Fibroblast of lung (primary cell): ENCODE results near the gene PRICKLE1. TPM values are rescaled to one million over a fixed set of nuclear protein-coding genes. Genes with fewer than 3 reads are reported as not detected.

Source experiments
- DNase-seq, 2 donors: peaks; one replicate each; pipeline versions ENCODE4 v3.0.0 to v3.0.0-alpha.2; 2010; ENCODE audit warnings: low read depth in 2 of 2
- H2AFZ ChIP-seq: 2 replicates; pipeline ENCODE4 v1.5.1; 2012; ENCODE audit warnings: low read length, control low read depth, inconsistent platforms
- H3K27ac ChIP-seq: 2 replicates; pipeline ENCODE4 v1.5.1; 2011; ENCODE audit warnings: low read length, control low read depth; ENCODE audit not compliant: insufficient read depth
- H3K27me3 ChIP-seq: 2 replicates; pipeline ENCODE4 v1.5.1; 2011; ENCODE audit warnings: mild to moderate bottlenecking, low read length; ENCODE audit not compliant: control insufficient read depth, insufficient read depth
- H3K36me3 ChIP-seq: 2 replicates; pipeline ENCODE4 v1.5.1; 2011; ENCODE audit warnings: low read length; ENCODE audit not compliant: control insufficient read depth, insufficient read depth
- H3K4me1 ChIP-seq: 2 replicates; pipeline ENCODE4 v1.5.1; 2011; ENCODE audit warnings: low read length; ENCODE audit not compliant: control insufficient read depth, insufficient read depth; ENCODE audit errors: extremely low read depth
- H3K4me2 ChIP-seq: 2 replicates; pipeline ENCODE4 v1.5.1; 2011; ENCODE audit warnings: low read length, control low read depth; ENCODE audit not compliant: insufficient read depth; ENCODE audit errors: extremely low read depth
- H3K4me3 ChIP-seq, 4 experiments: fragments of 200-600 bp in 1 of 4; sonication (generic) in 1 of 4; replicated peaks in 1 of 4; 2 replicates each; pipeline ENCODE4 v1.5.1; 2011 to 2016; ENCODE audit warnings: low read length in 4 of 4, low read depth in 3 of 4, mild to moderate bottlenecking in 3 of 4, control low read depth in 2 of 4, inconsistent platforms in 1 of 4, mixed read lengths in 1 of 4; ENCODE audit not compliant: insufficient read depth in 1 of 4; ENCODE audit errors: control extremely low read depth in 1 of 4
- H3K79me2 ChIP-seq: 2 replicates; pipeline ENCODE4 v1.5.1; 2012; ENCODE audit warnings: mild to moderate bottlenecking, low read length, inconsistent platforms; ENCODE audit not compliant: control insufficient read depth, insufficient read depth
- H3K9ac ChIP-seq: 2 replicates; pipeline ENCODE4 v1.5.1; 2011; ENCODE audit warnings: mild to moderate bottlenecking, low read length, control low read depth; ENCODE audit not compliant: insufficient read depth
- H3K9me3 ChIP-seq: 2 replicates; pipeline ENCODE4 v1.5.1; 2012; ENCODE audit warnings: low read depth, low read length; ENCODE audit not compliant: control insufficient read depth, insufficient read depth
- H4K20me1 ChIP-seq: 2 replicates; pipeline ENCODE4 v1.5.1; 2011; ENCODE audit warnings: low read length; ENCODE audit not compliant: control insufficient read depth, insufficient read depth; ENCODE audit errors: extremely low read depth
- EZH2 ChIP-seq: IDR thresholded peaks from 2 replicates; pipeline ENCODE4 v1.5.1; 2012; ENCODE audit warnings: low read length, control low read depth, mild to moderate bottlenecking; ENCODE audit errors: missing control alignments
- polyA plus RNA-seq, 2 donors: library from polyadenylated mRNA; depleted of rRNA in 1 of 2; stranded (reverse) in 1 of 2; unstranded in 1 of 2; fragments of >200 nt; gene quantifications; 2 replicates each; pipeline ENCODE4 v1.2.1, GENCODE V29; 2011 to 2012; ENCODE audit warnings: missing spikeins in 1 of 2
- total RNA-seq: library from RNA; depleted of rRNA; stranded (reverse); fragments of >200 nt; gene quantifications from 2 replicates; pipeline ENCODE4 v1.2.1, GENCODE V29; 2014
- TF ChIP-seq, protein P1 (sequence below), 2 donors: IDR thresholded peaks in 1 of 2; conservative IDR thresholded peaks in 1 of 2; 1 replicate in 1 of 2; 2 replicates in 1 of 2; pipeline ENCODE4 v1.5.1; 2011 to 2012; ENCODE audit warnings: low read length in 2 of 2, control low read depth in 1 of 2, inconsistent platforms in 1 of 2, low read depth in 1 of 2, mild to moderate bottlenecking in 1 of 2

Gene PRICKLE1
- total and polyA plus RNA-seq, 2 donors (not counting 1 experiment from before 2014, with no cell fraction given) = 3.4 to 9.6 TPM

DNA sequence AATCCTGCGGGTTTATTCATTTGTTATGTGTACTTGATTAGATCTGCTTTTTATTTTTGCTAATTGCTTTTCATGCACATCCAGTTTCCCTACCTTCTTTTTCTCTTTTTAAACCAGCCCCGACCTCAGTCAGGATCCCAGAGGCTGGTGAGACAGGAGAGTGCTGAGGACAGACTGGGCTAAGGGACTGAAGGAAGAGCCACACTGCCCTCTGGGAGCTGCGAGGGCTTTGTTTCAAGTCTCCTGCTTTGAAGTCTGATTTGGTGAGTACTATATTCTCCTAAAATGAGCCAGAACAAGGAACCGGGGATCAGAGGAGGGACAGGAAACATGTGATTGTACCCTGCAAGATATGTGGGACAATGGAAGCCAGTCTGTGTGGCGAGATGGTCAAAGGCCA is 23.9 kb downstream of the PRICKLE1 start:
- H3K9me3 ChIP-seq = no peaks in the 10 kb centered on the region
- H3K4me3 ChIP-seq = no peak overlapping the region
- H4K20me1 ChIP-seq = no peaks in the 10 kb centered on the region
- no peaks in the 10 kb centered on the region for H3K4me1 ChIP-seq
- H2AFZ ChIP-seq = no peak overlapping the region
- H3K9ac ChIP-seq = no peak overlapping the region
- H3K4me2 ChIP-seq = no peak overlapping the region
- no peaks in the 10 kb centered on the region for H3K27me3 ChIP-seq
- no peaks in the 10 kb centered on the region for H3K79me2 ChIP-seq
- TF ChIP-seq, protein P1, sequence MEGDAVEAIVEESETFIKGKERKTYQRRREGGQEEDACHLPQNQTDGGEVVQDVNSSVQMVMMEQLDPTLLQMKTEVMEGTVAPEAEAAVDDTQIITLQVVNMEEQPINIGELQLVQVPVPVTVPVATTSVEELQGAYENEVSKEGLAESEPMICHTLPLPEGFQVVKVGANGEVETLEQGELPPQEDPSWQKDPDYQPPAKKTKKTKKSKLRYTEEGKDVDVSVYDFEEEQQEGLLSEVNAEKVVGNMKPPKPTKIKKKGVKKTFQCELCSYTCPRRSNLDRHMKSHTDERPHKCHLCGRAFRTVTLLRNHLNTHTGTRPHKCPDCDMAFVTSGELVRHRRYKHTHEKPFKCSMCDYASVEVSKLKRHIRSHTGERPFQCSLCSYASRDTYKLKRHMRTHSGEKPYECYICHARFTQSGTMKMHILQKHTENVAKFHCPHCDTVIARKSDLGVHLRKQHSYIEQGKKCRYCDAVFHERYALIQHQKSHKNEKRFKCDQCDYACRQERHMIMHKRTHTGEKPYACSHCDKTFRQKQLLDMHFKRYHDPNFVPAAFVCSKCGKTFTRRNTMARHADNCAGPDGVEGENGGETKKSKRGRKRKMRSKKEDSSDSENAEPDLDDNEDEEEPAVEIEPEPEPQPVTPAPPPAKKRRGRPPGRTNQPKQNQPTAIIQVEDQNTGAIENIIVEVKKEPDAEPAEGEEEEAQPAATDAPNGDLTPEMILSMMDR (conservative IDR thresholded peaks at IDR 0.05 in 1 of 2, IDR thresholded peaks at IDR 0.05 in 1 of 2; ENCODE audit: low read depth in 1 of 2, low read length in 2 of 2) = no peak
- no peak for TF ChIP-seq EZH2
- H3K27ac ChIP-seq = no peak overlapping the region
- H3K36me3 ChIP-seq = no peaks in the 10 kb centered on the region
- DNase-seq = no peak

DNA sequence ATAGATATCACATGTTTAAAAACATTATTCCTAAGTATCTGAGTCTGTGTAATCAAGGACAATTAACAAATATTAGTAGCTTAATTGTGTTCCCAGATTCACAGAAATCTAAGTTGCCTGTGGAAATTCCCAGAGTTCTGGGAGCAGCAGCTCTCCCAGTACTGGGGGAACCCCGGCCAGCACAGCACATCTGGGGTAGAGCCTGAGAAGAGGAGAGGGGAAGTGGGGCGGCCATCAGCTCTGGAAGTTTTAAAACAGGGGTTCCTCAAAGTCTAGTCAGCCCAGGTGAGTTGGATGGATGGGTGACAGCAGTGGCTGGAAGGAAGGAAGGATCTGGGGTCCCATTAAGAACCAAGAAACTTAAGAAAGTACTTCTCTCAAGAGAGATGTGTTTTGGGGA is 24.6 kb downstream of the PRICKLE1 start:
- TF ChIP-seq, protein P1 (conservative IDR thresholded peaks at IDR 0.05 in 1 of 2, IDR thresholded peaks at IDR 0.05 in 1 of 2; ENCODE audit: low read depth in 1 of 2, low read length in 2 of 2) = no peak
- TF ChIP-seq EZH2 = no peak
- Histone ChIP-seq H3K27ac (peak overlapping the region; percentile 38), H3K4me2 (peak overlapping the region; percentile 39), H3K27me3 (no peaks in the 10 kb centered on the region), H3K4me1 (no peaks in the 10 kb centered on the region), H3K9ac (no peak overlapping the region), H3K36me3 (no peaks in the 10 kb centered on the region), H3K9me3 (no peaks in the 10 kb centered on the region), H2AFZ (no peak overlapping the region), H3K4me3 (no peak overlapping the region), H4K20me1 (no peaks in the 10 kb centered on the region), H3K79me2 (no peaks in the 10 kb centered on the region)
- no peak for DNase-seq

DNA sequence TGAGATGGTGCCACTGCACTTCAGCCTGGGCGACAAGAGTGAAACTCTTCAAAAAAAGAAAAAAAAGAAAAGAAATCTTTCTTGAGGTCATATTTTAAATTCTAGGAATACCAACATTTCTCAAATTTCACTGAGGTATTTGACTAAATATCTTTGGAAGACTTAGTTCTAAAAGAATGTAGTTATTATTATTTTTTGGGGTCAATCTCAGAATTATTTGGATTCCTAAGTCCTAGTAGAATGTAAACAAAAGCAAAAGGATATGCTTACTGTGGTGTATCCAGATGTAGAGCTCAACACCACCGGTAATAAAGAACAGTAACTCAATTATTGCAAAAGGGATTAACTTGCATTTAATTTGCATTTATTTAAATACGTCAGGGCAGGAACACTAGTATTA is 25.0 kb downstream of the PRICKLE1 start:
- Histone ChIP-seq H3K9ac (no peak overlapping the region), H3K9me3 (no peaks in the 10 kb centered on the region), H3K36me3 (no peaks in the 10 kb centered on the region), H3K27me3 (no peaks in the 10 kb centered on the region), H4K20me1 (no peaks in the 10 kb centered on the region), H3K4me2 (peak overlapping the region; percentile 39), H3K27ac (peak overlapping the region; percentile 38), H3K4me3 (no peak overlapping the region), H3K79me2 (no peaks in the 10 kb centered on the region), H3K4me1 (no peaks in the 10 kb centered on the region), H2AFZ (no peak overlapping the region)
- TF ChIP-seq EZH2 = no peak
- TF ChIP-seq, protein P1 (conservative IDR thresholded peaks at IDR 0.05 in 1 of 2, IDR thresholded peaks at IDR 0.05 in 1 of 2; ENCODE audit: low read depth in 1 of 2, low read length in 2 of 2) = no peak
- peak in 1 of 2 donors; percentile 80 for DNase-seq
